Activated CD8-positive, alpha-beta memory T cell treated with anti-CD3 and anti-CD28 coated beads for 48 hours (primary cell): Measurements from ENCODE around the gene SPOCD1.

Experiments
- DNase-seq, 3 experiments: peaks; one replicate each; pipeline ENCODE4 v3.0.0-alpha.2; 2020; ENCODE audit warnings: low read depth in 2 of 3, low spot score in 2 of 3

Gene SPOCD1

DNA sequence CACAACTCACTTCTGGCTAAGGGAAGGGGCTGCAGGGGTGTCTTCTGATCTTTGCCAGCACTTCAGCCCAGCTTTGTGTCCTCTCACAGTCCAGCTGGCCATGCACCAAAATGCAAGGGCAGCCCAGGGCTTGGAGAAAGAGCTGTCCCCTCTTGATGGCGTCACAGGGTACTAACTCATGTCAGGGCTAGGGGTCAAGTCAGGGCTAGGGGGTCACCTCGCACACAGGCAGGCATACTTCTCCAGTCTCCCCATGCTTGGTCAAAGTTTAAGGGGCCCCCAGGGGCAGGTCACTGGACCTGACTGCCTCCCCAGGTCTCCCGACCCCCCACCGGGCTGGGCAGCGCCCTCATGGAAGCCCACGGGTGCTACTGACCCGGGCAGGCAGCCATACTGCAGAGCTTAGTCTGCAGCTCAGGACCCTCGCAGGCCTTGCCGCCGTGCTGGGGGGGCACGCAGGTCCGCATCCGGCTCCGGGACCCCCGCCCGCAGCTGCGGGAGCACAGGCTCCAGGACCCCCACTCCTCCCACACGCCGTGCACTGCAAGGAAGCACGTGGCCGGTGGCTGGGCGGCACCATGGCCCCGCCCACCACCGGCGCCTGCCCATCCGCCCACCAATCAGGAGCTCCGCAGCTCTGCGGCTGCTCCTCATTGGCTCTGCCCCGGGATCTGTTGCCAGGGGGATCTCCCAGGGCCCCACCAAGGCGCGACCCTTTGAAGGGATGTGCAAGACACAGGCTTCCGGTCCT, 73.2 kb downstream of the SPOCD1 start:
- DNase-seq = no peak
